Measurements from ENCODE around the gene SLC7A11. TPM values are rescaled to one million over a fixed set of nuclear protein-coding genes. Genes with fewer than 3 reads are reported as not detected.
A peak's percentile ranks its signal among the peaks of the same experiment; 100 is the strongest.

The SLC7A11 gene
- total and polyA plus RNA-seq, 2 donors = 0.47 to 0.87 TPM

- H3K27me3 ChIP-seq (ENCODE audit: control insufficient read depth in 2 of 2, insufficient read depth in 1 of 2, low read length in 1 of 2) = no peaks in the 10 kb centered on the region
- H3K27ac ChIP-seq (ENCODE audit: low read depth in 1 of 2, low read length in 1 of 2) = no peak overlapping the region
- H3K4me1 ChIP-seq (ENCODE audit: control insufficient read depth in 2 of 2, insufficient read depth in 2 of 2, low read length in 2 of 2) = no peaks in the 10 kb centered on the region
- DNase-seq (ENCODE audit: low read depth in 6 of 9, low spot score in 9 of 9) = no peak
- no peaks in the 10 kb centered on the region for H3K9me3 ChIP-seq (ENCODE audit: control insufficient read depth in 2 of 2, insufficient read depth in 1 of 2, low read length in 1 of 2)
- 99% methylated on average over 1 of the region's 1 CpG for WGBS
- H3K36me3 ChIP-seq (ENCODE audit: control insufficient read depth in 2 of 2, insufficient read depth in 2 of 2, low read length in 1 of 2) = no peaks in the 10 kb centered on the region
- H3K4me3 ChIP-seq (ENCODE audit: low read length in 2 of 2) = no peak overlapping the region
Measured at GRCh38 chr4:138205531-138206233, 36.5 kb downstream of the SLC7A11 start.

- Histone ChIP-seq H3K36me3 (ENCODE audit: control insufficient read depth in 2 of 2, insufficient read depth in 2 of 2, low read length in 1 of 2) (no peaks in the 10 kb centered on the region), H3K27ac (ENCODE audit: low read depth in 1 of 2, low read length in 1 of 2) (no peak overlapping the region), H3K27me3 (ENCODE audit: control insufficient read depth in 2 of 2, insufficient read depth in 1 of 2, low read length in 1 of 2) (no peaks in the 10 kb centered on the region), H3K9me3 (ENCODE audit: control insufficient read depth in 2 of 2, insufficient read depth in 1 of 2, low read length in 1 of 2) (no peaks in the 10 kb centered on the region), H3K4me3 (ENCODE audit: low read length in 2 of 2) (no peak overlapping the region), H3K4me1 (ENCODE audit: control insufficient read depth in 2 of 2, insufficient read depth in 2 of 2, low read length in 2 of 2) (no peaks in the 10 kb centered on the region)
- WGBS = 96% methylated on average over 5 of the region's 5 CpGs
- no peak for DNase-seq (ENCODE audit: low read depth in 6 of 9, low spot score in 9 of 9)
Measured at GRCh38 chr4:138204507-138204906, 37.6 kb downstream of the SLC7A11 start.

- DNase-seq (ENCODE audit: low read depth in 6 of 9, low spot score in 9 of 9) = no peak
- no peaks in the 10 kb centered on the region for H3K9me3 ChIP-seq (ENCODE audit: control insufficient read depth in 2 of 2, insufficient read depth in 1 of 2, low read length in 1 of 2)
Measured at GRCh38 chr4:138202686-138203085, 39.5 kb downstream of the SLC7A11 start.

GRCh38 chr4:138200236-138200590, 41.9 kb downstream of the SLC7A11 start:
- WGBS = 73% methylated on average over 1 of the region's 1 CpG
- Histone ChIP-seq H3K36me3 (ENCODE audit: control insufficient read depth in 2 of 2, insufficient read depth in 2 of 2, low read length in 1 of 2) (no peaks in the 10 kb centered on the region), H3K4me1 (ENCODE audit: control insufficient read depth in 2 of 2, insufficient read depth in 2 of 2, low read length in 2 of 2) (no peaks in the 10 kb centered on the region), H3K9me3 (ENCODE audit: control insufficient read depth in 2 of 2, insufficient read depth in 1 of 2, low read length in 1 of 2) (no peaks in the 10 kb centered on the region), H3K27ac (ENCODE audit: low read depth in 1 of 2, low read length in 1 of 2) (no peak overlapping the region), H3K27me3 (ENCODE audit: control insufficient read depth in 2 of 2, insufficient read depth in 1 of 2, low read length in 1 of 2) (no peaks in the 10 kb centered on the region), H3K4me3 (ENCODE audit: low read length in 2 of 2) (no peak overlapping the region)
- no peak for DNase-seq (ENCODE audit: low read depth in 6 of 9, low spot score in 9 of 9)

More at GRCh38 chr4:138202686-138203085, 39.5 kb downstream of the SLC7A11 start:
- WGBS = 97% methylated on average over 2 of the region's 2 CpGs
- Histone ChIP-seq H3K4me3 (ENCODE audit: low read length in 2 of 2) (no peak overlapping the region), H3K27me3 (ENCODE audit: control insufficient read depth in 2 of 2, insufficient read depth in 1 of 2, low read length in 1 of 2) (no peaks in the 10 kb centered on the region), H3K27ac (ENCODE audit: low read depth in 1 of 2, low read length in 1 of 2) (no peak overlapping the region), H3K4me1 (ENCODE audit: control insufficient read depth in 2 of 2, insufficient read depth in 2 of 2, low read length in 2 of 2) (no peaks in the 10 kb centered on the region), H3K36me3 (ENCODE audit: control insufficient read depth in 2 of 2, insufficient read depth in 2 of 2, low read length in 1 of 2) (no peaks in the 10 kb centered on the region)

GRCh38 chr4:138199568-138200235, 42.4 kb downstream of the SLC7A11 start:
- H3K4me3 ChIP-seq (ENCODE audit: low read length in 2 of 2) = no peak overlapping the region
- H3K9me3 ChIP-seq (ENCODE audit: control insufficient read depth in 2 of 2, insufficient read depth in 1 of 2, low read length in 1 of 2) = no peaks in the 10 kb centered on the region
- H3K36me3 ChIP-seq (ENCODE audit: control insufficient read depth in 2 of 2, insufficient read depth in 2 of 2, low read length in 1 of 2) = no peaks in the 10 kb centered on the region
- no peak overlapping the region for H3K27ac ChIP-seq (ENCODE audit: low read depth in 1 of 2, low read length in 1 of 2)
- no peaks in the 10 kb centered on the region for H3K27me3 ChIP-seq (ENCODE audit: control insufficient read depth in 2 of 2, insufficient read depth in 1 of 2, low read length in 1 of 2)
- no peaks in the 10 kb centered on the region for H3K4me1 ChIP-seq (ENCODE audit: control insufficient read depth in 2 of 2, insufficient read depth in 2 of 2, low read length in 2 of 2)
- DNase-seq (ENCODE audit: low read depth in 6 of 9, low spot score in 9 of 9) = no peak
- 86% methylated on average over 5 of the region's 5 CpGs for WGBS

- Histone ChIP-seq H3K4me1 (ENCODE audit: control insufficient read depth in 2 of 2, insufficient read depth in 2 of 2, low read length in 2 of 2) (no peaks in the 10 kb centered on the region), H3K9me3 (ENCODE audit: control insufficient read depth in 2 of 2, insufficient read depth in 1 of 2, low read length in 1 of 2) (no peaks in the 10 kb centered on the region), H3K27ac (ENCODE audit: low read depth in 1 of 2, low read length in 1 of 2) (no peak overlapping the region), H3K4me3 (ENCODE audit: low read length in 2 of 2) (no peak overlapping the region), H3K36me3 (ENCODE audit: control insufficient read depth in 2 of 2, insufficient read depth in 2 of 2, low read length in 1 of 2) (no peaks in the 10 kb centered on the region), H3K27me3 (ENCODE audit: control insufficient read depth in 2 of 2, insufficient read depth in 1 of 2, low read length in 1 of 2) (no peaks in the 10 kb centered on the region)
- DNase-seq (ENCODE audit: low read depth in 6 of 9, low spot score in 9 of 9) = no peak
- WGBS = 96% methylated on average over 3 of the region's 3 CpGs
Measured at GRCh38 chr4:138196153-138196552, 46.0 kb downstream of the SLC7A11 start.

GRCh38 chr4:138193963-138194362, 48.2 kb downstream of the SLC7A11 start:
- DNase-seq (ENCODE audit: low read depth in 6 of 9, low spot score in 9 of 9) = no peak
- Histone ChIP-seq H3K27ac (ENCODE audit: low read depth in 1 of 2, low read length in 1 of 2) (no peak overlapping the region), H3K9me3 (ENCODE audit: control insufficient read depth in 2 of 2, insufficient read depth in 1 of 2, low read length in 1 of 2) (no peaks in the 10 kb centered on the region), H3K36me3 (ENCODE audit: control insufficient read depth in 2 of 2, insufficient read depth in 2 of 2, low read length in 1 of 2) (no peaks in the 10 kb centered on the region), H3K4me1 (ENCODE audit: control insufficient read depth in 2 of 2, insufficient read depth in 2 of 2, low read length in 2 of 2) (no peaks in the 10 kb centered on the region), H3K27me3 (ENCODE audit: control insufficient read depth in 2 of 2, insufficient read depth in 1 of 2, low read length in 1 of 2) (no peaks in the 10 kb centered on the region), H3K4me3 (ENCODE audit: low read length in 2 of 2) (no peak overlapping the region)
- 100% methylated on average over 1 of the region's 1 CpG for WGBS

- H3K4me3 ChIP-seq (ENCODE audit: low read length in 2 of 2) = no peak overlapping the region
- DNase-seq (ENCODE audit: low read depth in 6 of 9, low spot score in 9 of 9) = no peak
- no peaks in the 10 kb centered on the region for H3K9me3 ChIP-seq (ENCODE audit: control insufficient read depth in 2 of 2, insufficient read depth in 1 of 2, low read length in 1 of 2)
- H3K27ac ChIP-seq (ENCODE audit: low read depth in 1 of 2, low read length in 1 of 2) = no peak overlapping the region
- H3K27me3 ChIP-seq (ENCODE audit: control insufficient read depth in 2 of 2, insufficient read depth in 1 of 2, low read length in 1 of 2) = no peaks in the 10 kb centered on the region
- WGBS = 94% methylated on average over 2 of the region's 2 CpGs
- no peaks in the 10 kb centered on the region for H3K36me3 ChIP-seq (ENCODE audit: control insufficient read depth in 2 of 2, insufficient read depth in 2 of 2, low read length in 1 of 2)
- no peaks in the 10 kb centered on the region for H3K4me1 ChIP-seq (ENCODE audit: control insufficient read depth in 2 of 2, insufficient read depth in 2 of 2, low read length in 2 of 2)
Measured at GRCh38 chr4:138192113-138192512, 50.0 kb downstream of the SLC7A11 start.

GRCh38 chr4:138190452-138190858, 51.7 kb downstream of the SLC7A11 start:
- no peaks in the 10 kb centered on the region for H3K9me3 ChIP-seq (ENCODE audit: control insufficient read depth in 2 of 2, insufficient read depth in 1 of 2, low read length in 1 of 2)
- no peak overlapping the region for H3K27ac ChIP-seq (ENCODE audit: low read depth in 1 of 2, low read length in 1 of 2)
- H3K27me3 ChIP-seq (ENCODE audit: control insufficient read depth in 2 of 2, insufficient read depth in 1 of 2, low read length in 1 of 2) = no peaks in the 10 kb centered on the region
- H3K4me3 ChIP-seq (ENCODE audit: low read length in 2 of 2) = no peak overlapping the region
- DNase-seq (ENCODE audit: low read depth in 6 of 9, low spot score in 9 of 9) = peak in 3 of 9 donors; percentile 2 to 19 (median 3)
- no peaks in the 10 kb centered on the region for H3K36me3 ChIP-seq (ENCODE audit: control insufficient read depth in 2 of 2, insufficient read depth in 2 of 2, low read length in 1 of 2)
- WGBS = 58% methylated on average over 3 of the region's 3 CpGs
- H3K4me1 ChIP-seq (ENCODE audit: control insufficient read depth in 2 of 2, insufficient read depth in 2 of 2, low read length in 2 of 2) = no peaks in the 10 kb centered on the region

Data from thymus (tissue), 11 donors.